Panc1 (cell line): Measurements from ENCODE around the gene CWC27.

ENCODE experiments used
- CTCF ChIP-seq: fragments of 450-650 bp; IDR thresholded peaks from 2 replicates; pipeline ENCODE4 v1.5.1; 2017; ENCODE audit warnings: mild to moderate bottlenecking
- POLR2AphosphoS5 ChIP-seq: IDR thresholded peaks from 2 replicates; pipeline ENCODE4 v1.6.1; 2012; ENCODE audit warnings: mild to moderate bottlenecking, low read depth, low read length, moderate library complexity
- SIN3A ChIP-seq: IDR thresholded peaks from 2 replicates; pipeline ENCODE4 v1.6.1; 2012; ENCODE audit warnings: low read depth, mild to moderate bottlenecking, low read length, moderate library complexity, borderline replicate concordance; ENCODE audit not compliant: insufficient read depth
- TCF7L2 ChIP-seq: IDR thresholded peaks from 2 replicates; pipeline ENCODE4 v1.6.1; 2011; ENCODE audit warnings: mild to moderate bottlenecking, low read depth, low read length, inconsistent platforms
- TF ChIP-seq, protein P1 (sequence below), 2 experiments: IDR thresholded peaks; 2 replicates each; pipeline ENCODE4 v1.6.1; 2011 to 2012; ENCODE audit warnings: low read depth in 2 of 2, control low read depth in 1 of 2, low read length in 1 of 2, mild to moderate bottlenecking in 1 of 2, moderate library complexity in 1 of 2; ENCODE audit not compliant: insufficient read depth in 1 of 2

DNA sequence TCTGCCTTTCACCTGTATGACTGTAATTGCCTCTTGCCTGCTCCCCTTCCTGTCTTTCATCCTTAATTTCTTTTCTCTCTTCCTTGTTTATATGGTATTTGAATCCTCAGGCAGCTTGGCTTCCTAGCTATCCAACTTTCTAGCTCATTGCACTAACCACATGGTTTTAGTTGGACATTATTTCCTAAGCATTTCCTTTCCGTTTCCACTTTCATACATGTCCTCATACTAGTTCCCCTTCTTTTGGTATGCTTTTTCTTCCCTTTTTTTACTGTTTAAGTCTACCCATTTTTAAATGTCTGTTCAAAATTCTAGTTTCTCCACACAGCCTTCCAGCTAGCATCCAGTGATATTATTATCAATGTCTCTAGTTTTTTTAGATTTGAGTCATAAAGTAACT lies 6.6 kb downstream of the CWC27 start:
- TF ChIP-seq CTCF (no peak), POLR2AphosphoS5 (no peak), SIN3A (no peak), TCF7L2 (no peak)
- TF ChIP-seq, protein P1, sequence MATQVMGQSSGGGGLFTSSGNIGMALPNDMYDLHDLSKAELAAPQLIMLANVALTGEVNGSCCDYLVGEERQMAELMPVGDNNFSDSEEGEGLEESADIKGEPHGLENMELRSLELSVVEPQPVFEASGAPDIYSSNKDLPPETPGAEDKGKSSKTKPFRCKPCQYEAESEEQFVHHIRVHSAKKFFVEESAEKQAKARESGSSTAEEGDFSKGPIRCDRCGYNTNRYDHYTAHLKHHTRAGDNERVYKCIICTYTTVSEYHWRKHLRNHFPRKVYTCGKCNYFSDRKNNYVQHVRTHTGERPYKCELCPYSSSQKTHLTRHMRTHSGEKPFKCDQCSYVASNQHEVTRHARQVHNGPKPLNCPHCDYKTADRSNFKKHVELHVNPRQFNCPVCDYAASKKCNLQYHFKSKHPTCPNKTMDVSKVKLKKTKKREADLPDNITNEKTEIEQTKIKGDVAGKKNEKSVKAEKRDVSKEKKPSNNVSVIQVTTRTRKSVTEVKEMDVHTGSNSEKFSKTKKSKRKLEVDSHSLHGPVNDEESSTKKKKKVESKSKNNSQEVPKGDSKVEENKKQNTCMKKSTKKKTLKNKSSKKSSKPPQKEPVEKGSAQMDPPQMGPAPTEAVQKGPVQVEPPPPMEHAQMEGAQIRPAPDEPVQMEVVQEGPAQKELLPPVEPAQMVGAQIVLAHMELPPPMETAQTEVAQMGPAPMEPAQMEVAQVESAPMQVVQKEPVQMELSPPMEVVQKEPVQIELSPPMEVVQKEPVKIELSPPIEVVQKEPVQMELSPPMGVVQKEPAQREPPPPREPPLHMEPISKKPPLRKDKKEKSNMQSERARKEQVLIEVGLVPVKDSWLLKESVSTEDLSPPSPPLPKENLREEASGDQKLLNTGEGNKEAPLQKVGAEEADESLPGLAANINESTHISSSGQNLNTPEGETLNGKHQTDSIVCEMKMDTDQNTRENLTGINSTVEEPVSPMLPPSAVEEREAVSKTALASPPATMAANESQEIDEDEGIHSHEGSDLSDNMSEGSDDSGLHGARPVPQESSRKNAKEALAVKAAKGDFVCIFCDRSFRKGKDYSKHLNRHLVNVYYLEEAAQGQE (IDR thresholded peaks at IDR 0.05; ENCODE audit: insufficient read depth in 1 of 2, low read depth in 2 of 2, low read length in 1 of 2): no peak
